ENCODE data around the gene DIAPH2.

- TF ChIP-seq POLR2AphosphoS5 (IDR thresholded peaks at IDR 0.05; ENCODE audit: low read depth, low read length) (no peak), TAF1 (IDR thresholded peaks at IDR 0.05; ENCODE audit: borderline replicate concordance, low read depth, low read length) (no peak), POLR2A (IDR thresholded peaks at IDR 0.05; ENCODE audit: low read depth, low read length) (no peak)
Measured at GRCh38 chrX:97563531-97564133, 879.0 kb downstream of the DIAPH2 start.

All from GM12892 (cell line).